Fibroblast of the aortic adventitia (primary cell): ENCODE results near the gene BACE1-AS. TPM values are rescaled to one million over a fixed set of nuclear protein-coding genes. Genes with fewer than 3 reads are reported as not detected.

Source experiments
- DNase-seq: peaks from one replicate; pipeline ENCODE4 v3.0.0-alpha.2; 2010; ENCODE audit warnings: low read depth
- H3K4me3 ChIP-seq: 2 replicates; pipeline ENCODE4 v1.5.1; 2011; ENCODE audit warnings: low read depth, mild to moderate bottlenecking, control low read depth, low read length, moderate library complexity
- CTCF ChIP-seq: IDR thresholded peaks from 2 replicates; pipeline ENCODE4 v1.5.1; 2011; ENCODE audit warnings: mild to moderate bottlenecking, low read length, control low read depth, inconsistent platforms; ENCODE audit not compliant: insufficient read depth
- total RNA-seq: library from RNA; depleted of rRNA; stranded (reverse); fragments of >200 nt; gene quantifications from 2 replicates; pipeline ENCODE4 v1.2.3, GENCODE V29; 2012; ENCODE audit warnings: low replicate concordance

The BACE1-AS gene
- 5.1 and 8.5 TPM in 2 replicates for total RNA-seq

- H3K4me3 ChIP-seq, result no peak within 1 kb of the TSS
- no peak for TF ChIP-seq CTCF
- no peak for DNase-seq
These were observed at the start of gene BACE1-AS for GRCh38 chr11:117290809-117291396. TSS of gene BACE1-AS (plus strand) at chr11:117291346.

DNA sequence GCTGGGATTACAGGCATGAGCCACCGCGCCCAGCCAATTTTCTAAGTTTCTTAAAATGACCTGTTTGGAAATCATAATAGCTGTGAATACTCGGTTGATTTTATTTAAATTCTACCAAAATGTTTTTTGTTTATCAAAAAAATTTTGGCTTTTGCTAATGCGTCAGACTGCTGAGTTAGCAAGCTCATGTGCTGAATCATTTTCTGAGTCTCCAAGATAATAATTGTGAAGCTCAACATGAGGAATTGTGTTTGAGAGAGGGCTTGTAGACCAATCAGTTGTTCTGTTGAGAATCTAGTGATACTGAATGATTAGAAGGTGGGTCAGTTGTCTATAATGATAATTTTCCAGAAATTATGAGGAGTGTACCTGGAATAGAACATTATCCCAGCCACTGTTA is 42.8 kb upstream of the BACE1-AS start:
- DNase-seq, result no peak
- no peak overlapping the region for H3K4me3 ChIP-seq
- TF ChIP-seq CTCF, result no peak

DNA sequence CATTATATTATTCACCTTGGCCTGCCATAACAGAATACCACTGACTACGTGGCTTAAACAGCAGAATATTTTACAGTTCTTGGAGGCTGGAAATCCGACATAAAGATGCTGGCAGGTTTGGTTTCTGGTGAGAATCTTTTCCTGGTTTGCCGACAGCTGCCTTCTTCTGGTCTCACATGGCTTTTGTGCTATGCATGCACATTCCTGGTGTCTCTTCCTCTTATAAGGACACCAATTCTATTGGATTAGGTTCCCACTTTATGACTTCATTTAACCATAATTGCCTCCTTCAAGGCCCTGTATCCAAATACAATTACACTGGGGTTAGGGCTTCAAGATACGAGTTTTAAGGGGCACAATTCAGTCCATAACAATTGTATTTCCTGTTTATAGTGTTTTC is 41.6 kb upstream of the BACE1-AS start:
- no peak overlapping the region for H3K4me3 ChIP-seq
- no peak for DNase-seq
- no peak for TF ChIP-seq CTCF

GRCh38 chr11:117251506-117251905 is 39.6 kb upstream of the BACE1-AS start:
- no peak overlapping the region for H3K4me3 ChIP-seq
- DNase-seq, result peak; percentile 11
- TF ChIP-seq CTCF, result no peak

DNA sequence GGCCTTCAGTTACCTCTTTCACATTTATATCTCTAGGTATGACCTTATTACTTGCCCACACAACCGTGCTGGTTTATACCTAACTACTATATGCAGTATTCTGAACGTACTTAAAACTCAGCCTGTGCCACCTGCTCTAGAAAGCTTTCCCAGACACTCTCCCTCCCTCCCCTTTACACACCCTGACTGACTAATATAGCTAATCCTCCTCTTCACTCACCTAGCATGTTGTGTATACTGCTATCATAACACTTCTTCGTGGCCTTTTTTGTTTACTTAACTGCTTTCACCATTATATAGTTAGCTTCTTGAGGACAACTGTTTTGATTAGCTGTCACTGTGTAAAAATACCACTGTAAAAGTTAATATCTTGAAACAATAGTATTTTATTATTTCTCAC is 35.2 kb upstream of the BACE1-AS start:
- no peak overlapping the region for H3K4me3 ChIP-seq
- no peak for DNase-seq
- no peak for TF ChIP-seq CTCF

GRCh38 chr11:117256573-117256972 is 34.6 kb upstream of the BACE1-AS start:
- no peak for TF ChIP-seq CTCF
- no peak overlapping the region for H3K4me3 ChIP-seq
- peak; percentile 36 for DNase-seq

- TF ChIP-seq CTCF, result no peak
- H3K4me3 ChIP-seq, result no peak overlapping the region
- DNase-seq, result no peak
These were observed 32.6 kb upstream of the BACE1-AS start for GRCh38 chr11:117258576-117258975.
